ENCODE measurements around the gene WNT9B.

The WNT9B gene

GRCh38 chr17:46908068-46908737 lies 56.8 kb downstream of the WNT9B start:
- TF ChIP-seq FOXM1 (IDR thresholded peaks at IDR 0.05; ENCODE audit: borderline replicate concordance, low read depth) (no peak), CREB1 (IDR thresholded peaks at IDR 0.05; ENCODE audit: low read depth) (no peak), EP300 (IDR thresholded peaks at IDR 0.05; ENCODE audit: borderline replicate concordance) (no peak), ZBTB7A (IDR thresholded peaks at IDR 0.05; ENCODE audit: low read depth) (no peak), MAX (IDR thresholded peaks at IDR 0.05) (no peak), EGR1 (IDR thresholded peaks at IDR 0.05) (no peak), TEAD4 (IDR thresholded peaks at IDR 0.05) (no peak), TAF1 (IDR thresholded peaks at IDR 0.05; ENCODE audit: low read depth) (no peak), REST (IDR thresholded peaks at IDR 0.05; ENCODE audit: low read depth) (no peak), USF1 (IDR thresholded peaks at IDR 0.05) (no peak), NFIC (IDR thresholded peaks at IDR 0.05) (no peak), CEBPB (IDR thresholded peaks at IDR 0.05) (no peak), TCF12 (IDR thresholded peaks at IDR 0.05; ENCODE audit: low read depth) (no peak), YY1 (IDR thresholded peaks at IDR 0.05; ENCODE audit: low read depth) (no peak), RAD21 (IDR thresholded peaks at IDR 0.05; ENCODE audit: low read depth) (no peak)

- TF ChIP-seq CREB1 (IDR thresholded peaks at IDR 0.05; ENCODE audit: low read depth) (no peak), MAX (IDR thresholded peaks at IDR 0.05) (no peak)
These were observed 59.0 kb downstream of the WNT9B start for GRCh38 chr17:46910179-46910927.

- no peak for TF ChIP-seq EP300 (IDR thresholded peaks at IDR 0.05; ENCODE audit: borderline replicate concordance)
- TF ChIP-seq EGR1 (IDR thresholded peaks at IDR 0.05) = no peak
- TF ChIP-seq CEBPB (IDR thresholded peaks at IDR 0.05) = no peak
- TF ChIP-seq RAD21 (IDR thresholded peaks at IDR 0.05; ENCODE audit: low read depth) = no peak
- TF ChIP-seq TCF12 (IDR thresholded peaks at IDR 0.05; ENCODE audit: low read depth) = no peak
- TF ChIP-seq NFIC (IDR thresholded peaks at IDR 0.05) = no peak
- TF ChIP-seq FOXM1 (IDR thresholded peaks at IDR 0.05; ENCODE audit: borderline replicate concordance, low read depth) = no peak
- TF ChIP-seq TAF1 (IDR thresholded peaks at IDR 0.05; ENCODE audit: low read depth) = no peak
- no peak for TF ChIP-seq MAX (IDR thresholded peaks at IDR 0.05)
- TF ChIP-seq REST (IDR thresholded peaks at IDR 0.05; ENCODE audit: low read depth) = no peak
- TF ChIP-seq ZBTB7A (IDR thresholded peaks at IDR 0.05; ENCODE audit: low read depth) = no peak
- TF ChIP-seq CREB1 (IDR thresholded peaks at IDR 0.05; ENCODE audit: low read depth) = no peak
- TF ChIP-seq YY1 (IDR thresholded peaks at IDR 0.05; ENCODE audit: low read depth) = no peak
- no peak for TF ChIP-seq TEAD4 (IDR thresholded peaks at IDR 0.05)
- TF ChIP-seq USF1 (IDR thresholded peaks at IDR 0.05) = no peak
These were observed 59.9 kb downstream of the WNT9B start for GRCh38 chr17:46911311-46911710.

GRCh38 chr17:46915596-46915995 lies 64.2 kb downstream of the WNT9B start:
- TF ChIP-seq REST (IDR thresholded peaks at IDR 0.05; ENCODE audit: low read depth) (no peak), USF1 (IDR thresholded peaks at IDR 0.05) (no peak), ZBTB7A (IDR thresholded peaks at IDR 0.05; ENCODE audit: low read depth) (no peak), CEBPB (IDR thresholded peaks at IDR 0.05) (no peak), TAF1 (IDR thresholded peaks at IDR 0.05; ENCODE audit: low read depth) (no peak), TEAD4 (IDR thresholded peaks at IDR 0.05) (no peak), MAX (IDR thresholded peaks at IDR 0.05) (no peak), RAD21 (IDR thresholded peaks at IDR 0.05; ENCODE audit: low read depth) (no peak), CREB1 (IDR thresholded peaks at IDR 0.05; ENCODE audit: low read depth) (no peak), NFIC (IDR thresholded peaks at IDR 0.05) (no peak)

Data from Ishikawa (cell line).